Astrocyte (in vitro differentiated cells and primary cell): ENCODE results near the gene ZSCAN16. TPM values are rescaled to one million over a fixed set of nuclear protein-coding genes. Genes with fewer than 3 reads are reported as not detected.
A peak's percentile ranks its signal among the peaks of the same experiment; 100 is the strongest.

Experiments
- DNase-seq: peaks from one replicate; pipeline ENCODE4 v3.0.0-alpha.2; 2010; ENCODE audit warnings: low read depth
- FAIRE-seq: peaks from 2 replicates; lab custom pipeline; 2011; peaks lifted over from hg19 to GRCh38; lab: Jason Lieb, UNC
- H2AFZ ChIP-seq: 2 replicates; pipeline ENCODE4 v1.6.0; 2012; ENCODE audit warnings: low read depth, low read length, inconsistent platforms
- H3K27ac ChIP-seq: 2 replicates; pipeline ENCODE4 v1.5.1; 2011; ENCODE audit warnings: low read depth, low read length, inconsistent platforms
- H3K27me3 ChIP-seq: 2 replicates; pipeline ENCODE4 v1.6.0; 2011; ENCODE audit warnings: low read length, inconsistent platforms; ENCODE audit not compliant: insufficient read depth
- H3K36me3 ChIP-seq: 2 replicates; pipeline ENCODE4 v1.5.1; 2011; ENCODE audit warnings: low read length, inconsistent platforms; ENCODE audit not compliant: insufficient read depth
- H3K4me1 ChIP-seq: 2 replicates; pipeline ENCODE4 v1.5.1; 2011; ENCODE audit warnings: low read length, inconsistent platforms; ENCODE audit not compliant: insufficient read depth
- H3K4me2 ChIP-seq: 2 replicates; pipeline ENCODE4 v1.6.0; 2012; ENCODE audit warnings: low read length, inconsistent platforms
- H3K4me3 ChIP-seq: 2 replicates; pipeline ENCODE4 v1.5.1; 2011; ENCODE audit warnings: low read depth, mild to moderate bottlenecking, low read length, inconsistent platforms; ENCODE audit not compliant: insufficient read depth
- H3K79me2 ChIP-seq: 2 replicates; pipeline ENCODE4 v1.6.0; 2012; ENCODE audit warnings: mild to moderate bottlenecking, low read length, inconsistent platforms; ENCODE audit not compliant: insufficient read depth
- H3K9ac ChIP-seq: 2 replicates; pipeline ENCODE4 v1.6.0; 2012; ENCODE audit warnings: mild to moderate bottlenecking, low read length, inconsistent platforms
- H3K9me3 ChIP-seq: 2 replicates; pipeline ENCODE4 v1.5.1; 2012; ENCODE audit warnings: low read depth, mild to moderate bottlenecking, low read length, inconsistent platforms; ENCODE audit not compliant: insufficient read depth
- H4K20me1 ChIP-seq: 2 replicates; pipeline ENCODE4 v1.6.0; 2012; ENCODE audit warnings: low read length, inconsistent platforms; ENCODE audit not compliant: insufficient read depth
- H3K27ac Mint-ChIP-seq: one replicate; pipeline ENCODE4 v1.8.0; 2021; ENCODE audit warnings: mild to moderate bottlenecking, mixed read lengths; ENCODE audit not compliant: unreplicated experiment
- H3K27me3 Mint-ChIP-seq: one replicate; pipeline ENCODE4 v1.8.0; 2021; ENCODE audit warnings: low read depth, mixed read lengths; ENCODE audit not compliant: unreplicated experiment
- H3K36me3 Mint-ChIP-seq: one replicate; pipeline ENCODE4 v1.8.0; 2021; ENCODE audit warnings: low read depth, mixed read lengths; ENCODE audit not compliant: unreplicated experiment
- H3K4me1 Mint-ChIP-seq: one replicate; pipeline ENCODE4 v1.8.0; 2021; ENCODE audit warnings: low read depth, mixed read lengths; ENCODE audit not compliant: unreplicated experiment
- H3K4me3 Mint-ChIP-seq: one replicate; pipeline ENCODE4 v1.8.0; 2021; ENCODE audit warnings: mild to moderate bottlenecking, moderate library complexity, mixed read lengths; ENCODE audit not compliant: unreplicated experiment
- H3K9me3 Mint-ChIP-seq: one replicate; pipeline ENCODE4 v1.8.0; 2021; ENCODE audit warnings: mild to moderate bottlenecking, mixed read lengths; ENCODE audit not compliant: unreplicated experiment
- CTCF ChIP-seq: IDR thresholded peaks from 2 replicates; pipeline ENCODE4 v1.5.1; 2011; ENCODE audit warnings: low read depth, mild to moderate bottlenecking, inconsistent platforms, low read length, moderate library complexity; ENCODE audit not compliant: insufficient read depth
- EZH2 ChIP-seq: IDR thresholded peaks from 2 replicates; pipeline ENCODE4 v1.6.1; 2012; ENCODE audit warnings: mild to moderate bottlenecking, low read length, inconsistent platforms; ENCODE audit not compliant: insufficient read depth
- total RNA-seq: library from RNA; stranded (reverse); gene quantifications from 2 replicates; pipeline ENCODE4 v1.2.1, GENCODE V29; 2021

ZSCAN16 gene
- total RNA-seq, 1 donor from 2014 or later, result 2.5 TPM

- Mint-ChIP-seq H3K27me3 (no peaks in the 10 kb centered on the region), H3K36me3 (peaks cover 17% of the 10 kb centered on the region), H3K27ac (peak overlapping the region; percentile 34), H3K4me3 (peak overlapping the region; percentile 84), H3K9me3 (peaks cover 8% of the 10 kb centered on the region), H3K4me1 (peaks cover 1% of the 10 kb centered on the region)
- Histone ChIP-seq H3K9me3 (no peaks in the 10 kb centered on the region), H3K4me2 (peak overlapping the region; percentile 81), H3K4me3 (peak overlapping the region; percentile 68), H3K27ac (no peak overlapping the region), H4K20me1 (no peaks in the 10 kb centered on the region), H3K79me2 (no peaks in the 10 kb centered on the region), H3K9ac (peak overlapping the region; percentile 24), H2AFZ (peak overlapping the region; percentile 74), H3K27me3 (no peaks in the 10 kb centered on the region), H3K36me3 (peaks cover 4% of the 10 kb centered on the region), H3K4me1 (peaks cover 2% of the 10 kb centered on the region)
- DNase-seq (peak; percentile 33), FAIRE-seq (no peak)
- no peak for TF ChIP-seq EZH2
- TF ChIP-seq CTCF, result no peak
Observed at GRCh38 chr6:28161410-28162079, 37.1 kb downstream of the ZSCAN16 start.

DNA sequence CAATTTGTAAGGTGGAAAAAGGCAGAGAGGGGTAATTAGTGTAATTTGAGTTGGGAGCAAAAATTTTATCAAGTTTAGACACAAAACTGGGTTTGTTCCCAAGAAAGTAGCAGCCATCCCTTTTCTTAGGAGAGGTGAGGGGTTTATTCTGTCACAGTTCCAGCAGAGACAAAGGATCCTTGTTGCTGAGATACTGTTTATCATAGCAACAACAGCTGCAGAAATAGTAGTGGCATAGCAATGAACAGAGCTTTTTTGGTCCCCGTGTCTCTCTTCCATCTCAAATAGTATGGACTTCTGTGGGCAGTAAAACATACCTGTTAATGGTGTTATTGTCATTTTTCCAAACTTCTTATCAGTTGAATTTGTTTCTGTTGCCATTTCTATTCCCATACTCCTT lies 41.2 kb downstream of the ZSCAN16 start:
- Mint-ChIP-seq H3K36me3 (peaks cover 13% of the 10 kb centered on the region), H3K4me3 (no peak overlapping the region), H3K4me1 (peaks cover 8% of the 10 kb centered on the region), H3K9me3 (peaks cover 14% of the 10 kb centered on the region), H3K27me3 (no peaks in the 10 kb centered on the region), H3K27ac (no peak overlapping the region)
- Histone ChIP-seq H3K79me2 (no peaks in the 10 kb centered on the region), H2AFZ (no peak overlapping the region), H3K4me3 (no peak overlapping the region), H3K9me3 (no peaks in the 10 kb centered on the region), H3K36me3 (no peaks in the 10 kb centered on the region), H3K27ac (no peak overlapping the region), H3K4me1 (peaks cover 5% of the 10 kb centered on the region), H4K20me1 (no peaks in the 10 kb centered on the region), H3K27me3 (no peaks in the 10 kb centered on the region), H3K4me2 (no peak overlapping the region), H3K9ac (no peak overlapping the region)
- FAIRE-seq, result no peak
- DNase-seq, result no peak
- TF ChIP-seq CTCF, result no peak
- no peak for TF ChIP-seq EZH2

- Mint-ChIP-seq H3K4me3 (peak overlapping the region; percentile 22), H3K27ac (peak overlapping the region; percentile 84), H3K9me3 (peaks cover 16% of the 10 kb centered on the region), H3K4me1 (peaks cover 10% of the 10 kb centered on the region), H3K27me3 (no peaks in the 10 kb centered on the region), H3K36me3 (peaks cover 16% of the 10 kb centered on the region)
- H4K20me1 ChIP-seq, result no peaks in the 10 kb centered on the region
- H3K27ac ChIP-seq, result peak overlapping the region; percentile 87
- peak; percentile 93 for DNase-seq
- peaks cover 5% of the 10 kb centered on the region for H3K4me1 ChIP-seq
- H3K4me3 ChIP-seq, result no peak overlapping the region
- no peaks in the 10 kb centered on the region for H3K9me3 ChIP-seq
- TF ChIP-seq CTCF (no peak), EZH2 (no peak)
- no peaks in the 10 kb centered on the region for H3K27me3 ChIP-seq
- no peaks in the 10 kb centered on the region for H3K36me3 ChIP-seq
- H3K79me2 ChIP-seq, result no peaks in the 10 kb centered on the region
- peak; percentile 80 for FAIRE-seq
- peak overlapping the region; percentile 29 for H3K4me2 ChIP-seq
- no peak overlapping the region for H2AFZ ChIP-seq
- peak overlapping the region; percentile 64 for H3K9ac ChIP-seq
Observed at GRCh38 chr6:28167068-28167467, 42.7 kb downstream of the ZSCAN16 start.
